Measurements from ENCODE around the gene ATP6V1F.

ATP6V1F gene

GRCh38 chr7:128837521-128837921 lies 25.1 kb upstream of the ATP6V1F start:
- TF ChIP-seq EZH2phosphoT487 (conservative IDR thresholded peaks at IDR 0.05; ENCODE audit: low read length) (no peak), CTCF (IDR thresholded peaks at IDR 0.05; ENCODE audit: insufficient read depth, low read length, poor library complexity, severe bottlenecking) (no peak)
- Histone ChIP-seq H3F3A (ENCODE audit: insufficient read depth) (no peaks in the 10 kb centered on the region), H3K9ac (ENCODE audit: low read length) (no peak overlapping the region), H3K36me3 (ENCODE audit: low read length) (no peaks in the 10 kb centered on the region), H3K27ac (ENCODE audit: low read depth, low read length) (no peak overlapping the region), H3K9me2 (replicated peaks; ENCODE audit: insufficient read depth, low read length) (no peaks in the 10 kb centered on the region), H3K79me2 (ENCODE audit: insufficient read depth, low read length) (no peaks in the 10 kb centered on the region), H3K9me3 (ENCODE audit: insufficient read depth, low read length) (no peaks in the 10 kb centered on the region), H2AFZ (ENCODE audit: low read depth, low read length, severe bottlenecking) (no peak overlapping the region), H4K20me1 (ENCODE audit: low read depth, low read length) (no peaks in the 10 kb centered on the region), H3K4me2 (ENCODE audit: low read depth, low read length, poor library complexity, severe bottlenecking) (no peak overlapping the region), H3K27me3 (ENCODE audit: low read length) (no peaks in the 10 kb centered on the region), H3K4me3 (ENCODE audit: insufficient read depth, low read length, poor library complexity, severe bottlenecking) (no peak overlapping the region)

GRCh38 chr7:128838109-128838779 lies 24.4 kb upstream of the ATP6V1F start:
- Histone ChIP-seq H3K4me3 (ENCODE audit: insufficient read depth, low read length, poor library complexity, severe bottlenecking) (no peak overlapping the region), H3K27me3 (ENCODE audit: low read length) (no peaks in the 10 kb centered on the region), H4K20me1 (ENCODE audit: low read depth, low read length) (no peaks in the 10 kb centered on the region), H2AFZ (ENCODE audit: low read depth, low read length, severe bottlenecking) (no peak overlapping the region), H3K36me3 (ENCODE audit: low read length) (no peaks in the 10 kb centered on the region), H3F3A (ENCODE audit: insufficient read depth) (no peaks in the 10 kb centered on the region), H3K4me2 (ENCODE audit: low read depth, low read length, poor library complexity, severe bottlenecking) (no peak overlapping the region), H3K27ac (ENCODE audit: low read depth, low read length) (no peak overlapping the region), H3K9me2 (replicated peaks; ENCODE audit: insufficient read depth, low read length) (no peaks in the 10 kb centered on the region), H3K9me3 (ENCODE audit: insufficient read depth, low read length) (no peaks in the 10 kb centered on the region), H3K79me2 (ENCODE audit: insufficient read depth, low read length) (no peaks in the 10 kb centered on the region), H3K9ac (ENCODE audit: low read length) (no peak overlapping the region)
- no peak for TF ChIP-seq CTCF (IDR thresholded peaks at IDR 0.05; ENCODE audit: insufficient read depth, low read length, poor library complexity, severe bottlenecking)
- TF ChIP-seq EZH2phosphoT487 (conservative IDR thresholded peaks at IDR 0.05; ENCODE audit: low read length): no peak

- no peak for TF ChIP-seq EZH2phosphoT487 (conservative IDR thresholded peaks at IDR 0.05; ENCODE audit: low read length)
- TF ChIP-seq CTCF (IDR thresholded peaks at IDR 0.05; ENCODE audit: insufficient read depth, low read length, poor library complexity, severe bottlenecking): no peak
- H3K27ac ChIP-seq (ENCODE audit: low read depth, low read length): no peak overlapping the region
- H2AFZ ChIP-seq (ENCODE audit: low read depth, low read length, severe bottlenecking): no peak overlapping the region
- no peaks in the 10 kb centered on the region for H3K9me2 ChIP-seq (replicated peaks; ENCODE audit: insufficient read depth, low read length)
- H3K4me3 ChIP-seq (ENCODE audit: insufficient read depth, low read length, poor library complexity, severe bottlenecking): no peak overlapping the region
- H3K36me3 ChIP-seq (ENCODE audit: low read length): no peaks in the 10 kb centered on the region
- H3K9ac ChIP-seq (ENCODE audit: low read length): no peak overlapping the region
- H3K4me2 ChIP-seq (ENCODE audit: low read depth, low read length, poor library complexity, severe bottlenecking): no peak overlapping the region
- no peaks in the 10 kb centered on the region for H3K9me3 ChIP-seq (ENCODE audit: insufficient read depth, low read length)
- H4K20me1 ChIP-seq (ENCODE audit: low read depth, low read length): no peaks in the 10 kb centered on the region
- no peaks in the 10 kb centered on the region for H3F3A ChIP-seq (ENCODE audit: insufficient read depth)
- H3K79me2 ChIP-seq (ENCODE audit: insufficient read depth, low read length): no peaks in the 10 kb centered on the region
- no peaks in the 10 kb centered on the region for H3K27me3 ChIP-seq (ENCODE audit: low read length)
These were observed 23.5 kb upstream of the ATP6V1F start for GRCh38 chr7:128838981-128839731.

All from SU-DHL-6 (cell line).